Measurements from ENCODE around the gene ABCG8.

GRCh38 chr2:43826305-43827250 is 12.2 kb upstream of the ABCG8 start:
- no peak for TF ChIP-seq CTCF (conservative IDR thresholded peaks at IDR 0.05)
- TF ChIP-seq ZFX (IDR thresholded peaks at IDR 0.05) = no peak

All from C4-2B (cell line).